Measurements from ENCODE around the gene FCSK. TPM values are rescaled to one million over a fixed set of nuclear protein-coding genes. Genes with fewer than 3 reads are reported as not detected.

The FCSK gene
- total and polyA plus RNA-seq, 10 of the 15 experiments (the other 5 are each of a cell fraction or from before 2014, with no cell fraction given), result 0.60 to 17.6 (median 7.4) TPM

- no peak for ATAC-seq
- no peaks in the 10 kb centered on the region for H3K9me3 ChIP-seq (replicated peaks; ENCODE audit: control insufficient read depth, insufficient read depth, low read length)
- H3K79me2 ChIP-seq (ENCODE audit: control insufficient read depth, insufficient read depth, low read length), result no peaks in the 10 kb centered on the region
- no peaks in the 10 kb centered on the region for H3K27me3 ChIP-seq (replicated peaks in 1 of 2; ENCODE audit: control insufficient read depth in 2 of 2, insufficient read depth in 2 of 2, low read length in 1 of 2)
- peaks cover 1 to 10% of the 10 kb centered on the region in 2 experiments; a peak in 3 of 4 replicates for H3K36me3 ChIP-seq (ENCODE audit: control insufficient read depth in 2 of 2, insufficient read depth in 2 of 2, low read length in 1 of 2)
- H4K20me1 ChIP-seq (ENCODE audit: control insufficient read depth, insufficient read depth), result no peaks in the 10 kb centered on the region
- no TSS peak for BruUV-seq (replicated peaks)
- ChIA-PET RAD21 (ENCODE audit: unreplicated experiment) (no interaction called here), CTCF (interaction anchor here (1.5 kb wide), 1 partner anchor 19 kb away, joined by 4 read pairs; no protein-coding TSS in a partner anchor), POLR2A (no interaction called here), SMC1A (ENCODE audit: uncharacterized antibody, unreplicated experiment) (interaction anchor here (0.6 to 1.4 kb wide), 2 partner anchors 13 to 37 kb away, joined by 3 to 4 read pairs; no protein-coding TSS in a partner anchor)
- no peaks in the 10 kb centered on the region for H3K4me1 ChIP-seq (ENCODE audit: control insufficient read depth, insufficient read depth, low read length)
- 72% methylated on average over 6 of the region's 6 CpGs for WGBS (ENCODE audit: insufficient coverage, insufficient replicate concordance, low lambda C conversion rate, missing lambda C conversion rate)
- H3K27ac ChIP-seq (ENCODE audit: control insufficient read depth, insufficient read depth), result no peak overlapping the region
- no peak for DNase-seq (ENCODE audit: low read depth, low spot score)
- no peak overlapping the region for H2AFZ ChIP-seq (ENCODE audit: control insufficient read depth, low read depth, low read length)
- H3K4me3 ChIP-seq, result no peak overlapping the region
- H3K4me2 ChIP-seq (ENCODE audit: control insufficient read depth, insufficient read depth), result no peak overlapping the region
- FAIRE-seq, result no peak
- in situ Hi-C loops (cut with MboI) (no loop called here), intact Hi-C loops (cut with micrococcal nuclease; ENCODE audit: unreplicated experiment) (no loop called here)
- no peak overlapping the region for H3K9ac ChIP-seq (ENCODE audit: control insufficient read depth, insufficient read depth, low read length)
- no peak for TF ChIP-seq IKZF1 (conservative IDR thresholded peaks at IDR 0.05)
- TF ChIP-seq CEBPB (IDR thresholded peaks at IDR 0.05; ENCODE audit: borderline replicate concordance in 1 of 2, low read depth in 2 of 2, low read length in 2 of 2), result no peak
- TF ChIP-seq, protein P1, sequence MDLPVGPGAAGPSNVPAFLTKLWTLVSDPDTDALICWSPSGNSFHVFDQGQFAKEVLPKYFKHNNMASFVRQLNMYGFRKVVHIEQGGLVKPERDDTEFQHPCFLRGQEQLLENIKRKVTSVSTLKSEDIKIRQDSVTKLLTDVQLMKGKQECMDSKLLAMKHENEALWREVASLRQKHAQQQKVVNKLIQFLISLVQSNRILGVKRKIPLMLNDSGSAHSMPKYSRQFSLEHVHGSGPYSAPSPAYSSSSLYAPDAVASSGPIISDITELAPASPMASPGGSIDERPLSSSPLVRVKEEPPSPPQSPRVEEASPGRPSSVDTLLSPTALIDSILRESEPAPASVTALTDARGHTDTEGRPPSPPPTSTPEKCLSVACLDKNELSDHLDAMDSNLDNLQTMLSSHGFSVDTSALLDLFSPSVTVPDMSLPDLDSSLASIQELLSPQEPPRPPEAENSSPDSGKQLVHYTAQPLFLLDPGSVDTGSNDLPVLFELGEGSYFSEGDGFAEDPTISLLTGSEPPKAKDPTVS (IDR thresholded peaks at IDR 0.05; ENCODE audit: low read depth, low read length), result no peak
- TF ChIP-seq TAF1 (IDR thresholded peaks at IDR 0.05; ENCODE audit: borderline replicate concordance, low read depth, low read length), result no peak
- TF ChIP-seq SREBF1 (IDR thresholded peaks at IDR 0.05; ENCODE audit: low read length), result no peak
- no peak for TF ChIP-seq ZNF274 (IDR thresholded peaks at IDR 0.05; ENCODE audit: insufficient read depth, insufficient read length)
- no peak for TF ChIP-seq SUPT20H (IDR thresholded peaks at IDR 0.05; ENCODE audit: borderline replicate concordance, control insufficient read depth, low read depth, low read length)
- TF ChIP-seq RB1 (IDR thresholded peaks at IDR 0.05; ENCODE audit: borderline replicate concordance), result no peak
- TF ChIP-seq EGR1 (IDR thresholded peaks at IDR 0.05; ENCODE audit: borderline replicate concordance in 1 of 2, low read depth in 2 of 2, low read length in 2 of 2), result no peak
- TF ChIP-seq IKZF2 (IDR thresholded peaks at IDR 0.05), result no peak
- TF ChIP-seq RAD21 (IDR thresholded peaks at IDR 0.05; ENCODE audit: insufficient read depth, low read depth, low read length), result no peak
- no peak for TF ChIP-seq IRF5 (IDR thresholded peaks at IDR 0.05; ENCODE audit: borderline replicate concordance)
- TF ChIP-seq, protein P2, sequence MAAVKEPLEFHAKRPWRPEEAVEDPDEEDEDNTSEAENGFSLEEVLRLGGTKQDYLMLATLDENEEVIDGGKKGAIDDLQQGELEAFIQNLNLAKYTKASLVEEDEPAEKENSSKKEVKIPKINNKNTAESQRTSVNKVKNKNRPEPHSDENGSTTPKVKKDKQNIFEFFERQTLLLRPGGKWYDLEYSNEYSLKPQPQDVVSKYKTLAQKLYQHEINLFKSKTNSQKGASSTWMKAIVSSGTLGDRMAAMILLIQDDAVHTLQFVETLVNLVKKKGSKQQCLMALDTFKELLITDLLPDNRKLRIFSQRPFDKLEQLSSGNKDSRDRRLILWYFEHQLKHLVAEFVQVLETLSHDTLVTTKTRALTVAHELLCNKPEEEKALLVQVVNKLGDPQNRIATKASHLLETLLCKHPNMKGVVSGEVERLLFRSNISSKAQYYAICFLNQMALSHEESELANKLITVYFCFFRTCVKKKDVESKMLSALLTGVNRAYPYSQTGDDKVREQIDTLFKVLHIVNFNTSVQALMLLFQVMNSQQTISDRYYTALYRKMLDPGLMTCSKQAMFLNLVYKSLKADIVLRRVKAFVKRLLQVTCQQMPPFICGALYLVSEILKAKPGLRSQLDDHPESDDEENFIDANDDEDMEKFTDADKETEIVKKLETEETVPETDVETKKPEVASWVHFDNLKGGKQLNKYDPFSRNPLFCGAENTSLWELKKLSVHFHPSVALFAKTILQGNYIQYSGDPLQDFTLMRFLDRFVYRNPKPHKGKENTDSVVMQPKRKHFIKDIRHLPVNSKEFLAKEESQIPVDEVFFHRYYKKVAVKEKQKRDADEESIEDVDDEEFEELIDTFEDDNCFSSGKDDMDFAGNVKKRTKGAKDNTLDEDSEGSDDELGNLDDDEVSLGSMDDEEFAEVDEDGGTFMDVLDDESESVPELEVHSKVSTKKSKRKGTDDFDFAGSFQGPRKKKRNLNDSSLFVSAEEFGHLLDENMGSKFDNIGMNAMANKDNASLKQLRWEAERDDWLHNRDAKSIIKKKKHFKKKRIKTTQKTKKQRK (IDR thresholded peaks at IDR 0.05; ENCODE audit: low read depth, low read length), result no peak
- TF ChIP-seq SMC3 (IDR thresholded peaks at IDR 0.05; ENCODE audit: borderline replicate concordance, low read length), result no peak
- no peak for TF ChIP-seq SRF (IDR thresholded peaks at IDR 0.05; ENCODE audit: low read depth in 2 of 2, low read length in 2 of 2)
- no peak for TF ChIP-seq SIN3A (IDR thresholded peaks at IDR 0.05; ENCODE audit: low read depth, low read length)
- no peak for TF ChIP-seq NBN (IDR thresholded peaks at IDR 0.05)
- no peak for TF ChIP-seq JUND (IDR thresholded peaks at IDR 0.05; ENCODE audit: low read depth, low read length)
Observed at GRCh38 chr16:70490261-70490660, 35.9 kb downstream of the FCSK start.
